Erythroblast (primary cell): ENCODE data around the gene CDH2.

Experiments
- GATA1 ChIP-seq: IDR thresholded peaks from 2 replicates; pipeline ENCODE4 v1.6.1; 2011; ENCODE audit warnings: low read depth, mild to moderate bottlenecking, control low read depth, low read length, moderate library complexity
- POLR2A ChIP-seq: IDR thresholded peaks from 2 replicates; pipeline ENCODE4 v1.6.1; 2011; ENCODE audit warnings: mild to moderate bottlenecking, low read length

DNA sequence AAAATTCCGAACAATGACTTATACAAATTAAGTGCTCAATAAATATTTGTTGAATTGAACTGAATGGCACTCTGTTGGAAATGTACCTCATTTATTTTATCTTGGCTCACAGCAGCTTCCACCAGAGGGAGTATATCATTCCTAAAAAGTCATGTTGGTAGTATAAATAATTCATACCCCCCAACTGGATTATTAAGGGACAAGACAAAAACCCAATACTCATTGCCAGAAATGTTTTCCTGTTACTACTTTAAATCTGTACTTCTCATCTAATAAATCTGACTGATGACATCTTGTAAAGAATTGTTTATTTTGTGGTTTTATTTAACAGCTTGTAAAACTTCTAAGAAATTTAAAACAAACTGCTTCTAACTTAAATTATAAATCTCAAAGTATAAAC is 163.9 kb downstream of the CDH2 start:
- TF ChIP-seq POLR2A (no peak), GATA1 (no peak)
